ENCODE measurements around the gene TUFM. TPM values are rescaled to one million over a fixed set of nuclear protein-coding genes. Genes with fewer than 3 reads are reported as not detected.
"Not testable (repeated sequence)": the region's sequence is repeated elsewhere in the genome, so short reads cannot be mapped to it uniquely, and the experiment has no call there.

TUFM gene
- total RNA-seq, 2 experiments from 2014 or later = 276 to 289 TPM

GRCh38 chr16:28872952-28873351 is 26.8 kb upstream of the TUFM start:
- intact Hi-C loops (cut with micrococcal nuclease) = no loop called here
- CTCF ChIA-PET = interaction anchor here (0.5 to 4.3 kb wide), 5 partner anchors 14 to 1281 kb away, joined by 3 to 26 read pairs (median 5); no protein-coding TSS in a partner anchor

GRCh38 chr16:28869201-28869600 is 23.1 kb upstream of the TUFM start:
- CTCF ChIA-PET = interaction anchor here (2.6 kb wide), 1 partner anchor 75 kb away, joined by 17 read pairs; no protein-coding TSS in a partner anchor
- H3K4me1 Mint-ChIP-seq (ENCODE audit: low read depth) = peaks cover 7% of the 10 kb centered on the region
- H3K9me3 Mint-ChIP-seq = no peaks in the 10 kb centered on the region
- peaks cover 5% of the 10 kb centered on the region for H3K36me3 Mint-ChIP-seq (ENCODE audit: low read depth)
- no peak for DNase-seq
- no peak overlapping the region for H3K27ac Mint-ChIP-seq
- H3K27me3 Mint-ChIP-seq (ENCODE audit: low read depth) = no peaks in the 10 kb centered on the region
- H3K4me3 Mint-ChIP-seq = no peak overlapping the region
- intact Hi-C loops (cut with micrococcal nuclease) = no loop called here

More at GRCh38 chr16:28872952-28873351, 26.8 kb upstream of the TUFM start:
- Mint-ChIP-seq H3K9me3 (no peaks in the 10 kb centered on the region), H3K27me3 (ENCODE audit: low read depth) (no peaks in the 10 kb centered on the region), H3K27ac (no peak overlapping the region), H3K4me3 (no peak overlapping the region), H3K36me3 (ENCODE audit: low read depth) (peaks cover 6% of the 10 kb centered on the region), H3K4me1 (ENCODE audit: low read depth) (no peaks in the 10 kb centered on the region)
- no peak for DNase-seq

GRCh38 chr16:28867646-28868045 is 21.5 kb upstream of the TUFM start:
- not testable (repeated sequence) for H3K9me3 Mint-ChIP-seq

GRCh38 chr16:28867241-28867640 is 21.1 kb upstream of the TUFM start:
- intact Hi-C loops (cut with micrococcal nuclease) = no loop called here
- H3K36me3 Mint-ChIP-seq (ENCODE audit: low read depth) = peaks cover 5% of the 10 kb centered on the region
- no peaks in the 10 kb centered on the region for H3K9me3 Mint-ChIP-seq
- H3K4me1 Mint-ChIP-seq (ENCODE audit: low read depth) = peaks cover 9% of the 10 kb centered on the region
- H3K27me3 Mint-ChIP-seq (ENCODE audit: low read depth) = no peaks in the 10 kb centered on the region
- H3K27ac Mint-ChIP-seq = peak overlapping the region; percentile 15
- H3K4me3 Mint-ChIP-seq = no peak overlapping the region
- CTCF ChIA-PET = interaction anchor here (2.1 kb wide), 1 partner anchor 78 kb away, joined by 9 read pairs; no protein-coding TSS in a partner anchor
- no peak for DNase-seq

More at GRCh38 chr16:28867646-28868045, 21.5 kb upstream of the TUFM start:
- CTCF ChIA-PET = interaction anchor here (2.1 kb wide), 1 partner anchor 77 kb away, joined by 9 read pairs; no protein-coding TSS in a partner anchor
- H3K36me3 Mint-ChIP-seq (ENCODE audit: low read depth); DNase-seq; intact Hi-C loops (cut with micrococcal nuclease); H3K4me3 Mint-ChIP-seq; H3K4me1 Mint-ChIP-seq (ENCODE audit: low read depth); H3K27me3 Mint-ChIP-seq (ENCODE audit: low read depth); H3K27ac Mint-ChIP-seq: not testable (repeated sequence)

- CTCF ChIA-PET = interaction anchor here (1.1 to 2.1 kb wide), 2 partner anchors 11 to 78 kb away, joined by 3 to 9 read pairs; no protein-coding TSS in a partner anchor
- H3K27ac Mint-ChIP-seq = no peak overlapping the region
- H3K4me1 Mint-ChIP-seq (ENCODE audit: low read depth) = peaks cover 17% of the 10 kb centered on the region
- no peak for DNase-seq
- peaks cover 9% of the 10 kb centered on the region for H3K36me3 Mint-ChIP-seq (ENCODE audit: low read depth)
- no peak overlapping the region for H3K4me3 Mint-ChIP-seq
- intact Hi-C loops (cut with micrococcal nuclease) = no loop called here
- H3K9me3 Mint-ChIP-seq = no peaks in the 10 kb centered on the region
- no peaks in the 10 kb centered on the region for H3K27me3 Mint-ChIP-seq (ENCODE audit: low read depth)
These were observed 20.3 kb upstream of the TUFM start for GRCh38 chr16:28866454-28866804.

- intact Hi-C loops (cut with micrococcal nuclease) = no loop called here
- Mint-ChIP-seq H3K4me3 (no peak overlapping the region), H3K36me3 (ENCODE audit: low read depth) (peaks cover 9% of the 10 kb centered on the region), H3K27me3 (ENCODE audit: low read depth) (no peaks in the 10 kb centered on the region), H3K27ac (no peak overlapping the region), H3K9me3 (no peaks in the 10 kb centered on the region), H3K4me1 (ENCODE audit: low read depth) (peaks cover 17% of the 10 kb centered on the region)
- DNase-seq = no peak
- CTCF ChIA-PET = interaction anchor here (1.1 to 2.1 kb wide), 3 partner anchors 11 to 79 kb away, joined by 3 to 9 read pairs (median 3); partner anchors contain the start of gene ATXN2L
These were observed 19.7 kb upstream of the TUFM start for GRCh38 chr16:28865722-28866453.

- no peak for DNase-seq
- intact Hi-C loops (cut with micrococcal nuclease) = no loop called here
- Mint-ChIP-seq H3K9me3 (no peaks in the 10 kb centered on the region), H3K27ac (no peak overlapping the region), H3K4me3 (peak overlapping the region; percentile 95), H3K27me3 (ENCODE audit: low read depth) (no peaks in the 10 kb centered on the region), H3K4me1 (ENCODE audit: low read depth) (peaks cover 17% of the 10 kb centered on the region), H3K36me3 (ENCODE audit: low read depth) (peaks cover 7% of the 10 kb centered on the region)
- CTCF ChIA-PET = interaction anchor here (1.1 to 3.2 kb wide), 5 partner anchors 8 to 80 kb away, joined by 3 to 20 read pairs (median 5); partner anchors contain the start of genes ATXN2L and TUFM
These were observed 19.0 kb upstream of the TUFM start for GRCh38 chr16:28865001-28865688.

- Mint-ChIP-seq H3K27me3 (ENCODE audit: low read depth) (no peaks in the 10 kb centered on the region), H3K36me3 (ENCODE audit: low read depth) (peaks cover 6% of the 10 kb centered on the region), H3K27ac (peak overlapping the region; percentile 96), H3K4me1 (ENCODE audit: low read depth) (peaks cover 17% of the 10 kb centered on the region), H3K4me3 (peak overlapping the region; percentile 95), H3K9me3 (no peaks in the 10 kb centered on the region)
- DNase-seq = peak; percentile 21
- intact Hi-C loops (cut with micrococcal nuclease) = loop anchor here (1.0 to 5.0 kb wide), 6 partner anchors 15 to 158 kb away; partner anchors contain the start of gene TUFM
- CTCF ChIA-PET = interaction anchor here (1.2 to 3.2 kb wide), 4 partner anchors 7 to 81 kb away, joined by 3 to 20 read pairs (median 5); partner anchors contain the start of genes ATXN2L and TUFM
These were observed 18.0 kb upstream of the TUFM start for GRCh38 chr16:28863929-28864793.

- no peak overlapping the region for H3K4me3 Mint-ChIP-seq
These were observed 13.2 kb upstream of the TUFM start for GRCh38 chr16:28859326-28859725.

GRCh38 chr16:28858421-28858820 is 12.3 kb upstream of the TUFM start:
- H3K9me3 Mint-ChIP-seq = no peaks in the 10 kb centered on the region
- CTCF ChIA-PET = interaction anchor here (1.2 kb wide), 1 partner anchor 87 kb away, joined by 3 read pairs; no protein-coding TSS in a partner anchor
- intact Hi-C loops (cut with micrococcal nuclease) = no loop called here
- H3K4me3 Mint-ChIP-seq = no peak overlapping the region
- H3K36me3 Mint-ChIP-seq (ENCODE audit: low read depth) = peaks cover 6% of the 10 kb centered on the region
- DNase-seq = no peak
- H3K27ac Mint-ChIP-seq = no peak overlapping the region
- H3K4me1 Mint-ChIP-seq (ENCODE audit: low read depth) = peaks cover 11% of the 10 kb centered on the region
- no peaks in the 10 kb centered on the region for H3K27me3 Mint-ChIP-seq (ENCODE audit: low read depth)

More at GRCh38 chr16:28859326-28859725, 13.2 kb upstream of the TUFM start:
- no peaks in the 10 kb centered on the region for H3K9me3 Mint-ChIP-seq
- H3K36me3 Mint-ChIP-seq (ENCODE audit: low read depth) = peaks cover 6% of the 10 kb centered on the region
- intact Hi-C loops (cut with micrococcal nuclease) = no loop called here
- CTCF ChIA-PET = interaction anchor here (0.9 kb wide), 1 partner anchor 13 kb away, joined by 3 read pairs; no protein-coding TSS in a partner anchor
- no peaks in the 10 kb centered on the region for H3K27me3 Mint-ChIP-seq (ENCODE audit: low read depth)
- no peak for DNase-seq
- peaks cover 11% of the 10 kb centered on the region for H3K4me1 Mint-ChIP-seq (ENCODE audit: low read depth)
- H3K27ac Mint-ChIP-seq = no peak overlapping the region

- CTCF ChIA-PET = interaction anchor here (0.6 to 4.5 kb wide), 8 partner anchors 10 to 99 kb away, joined by 3 to 17 read pairs (median 4); no protein-coding TSS in a partner anchor
These were observed 755 bp upstream of the TUFM start for GRCh38 chr16:28846933-28847273.

More at GRCh38 chr16:28846933-28847273, 755 bp upstream of the TUFM start:
- Mint-ChIP-seq H3K27me3 (ENCODE audit: low read depth) (no peaks in the 10 kb centered on the region), H3K9me3 (no peaks in the 10 kb centered on the region), H3K36me3 (ENCODE audit: low read depth) (peaks cover 22% of the 10 kb centered on the region), H3K4me3 (peak overlapping the region; percentile 98), H3K4me1 (ENCODE audit: low read depth) (peaks cover 28% of the 10 kb centered on the region), H3K27ac (peak overlapping the region; percentile 96)
- DNase-seq = no peak
- intact Hi-C loops (cut with micrococcal nuclease) = loop anchor here (1.0 to 2.0 kb wide), 5 partner anchors 16 to 103 kb away; partner anchors contain the start of genes ATP2A1, NFATC2IP, RABEP2 and SH2B1
